Osteoblast (primary cell): ENCODE results near the gene MRPL52. TPM values are rescaled to one million over a fixed set of nuclear protein-coding genes. Genes with fewer than 3 reads are reported as not detected.

Experiments used
- DNase-seq: peaks from one replicate; pipeline ENCODE4 v3.0.0; 2011; ENCODE audit warnings: low spot score, mixed read lengths; ENCODE audit not compliant: insufficient read length; ENCODE audit errors: missing footprints
- H2AFZ ChIP-seq: 2 replicates; pipeline ENCODE4 v1.6.0; 2011; ENCODE audit warnings: mild to moderate bottlenecking, low read length
- H3K27ac ChIP-seq: 2 replicates; pipeline ENCODE4 v1.5.1; 2011; ENCODE audit warnings: mild to moderate bottlenecking, low read depth, low read length, moderate library complexity
- H3K27me3 ChIP-seq: 2 replicates; pipeline ENCODE4 v1.6.0; 2012; ENCODE audit warnings: mild to moderate bottlenecking, control low read depth, inconsistent platforms, low read length, moderate library complexity; ENCODE audit not compliant: insufficient read depth
- H3K36me3 ChIP-seq: 2 replicates; pipeline ENCODE4 v1.5.1; 2011; ENCODE audit warnings: mild to moderate bottlenecking, low read length, control low read depth, moderate library complexity; ENCODE audit not compliant: insufficient read depth
- H3K4me1 ChIP-seq: 2 replicates; pipeline ENCODE4 v1.5.1; 2011; ENCODE audit warnings: mild to moderate bottlenecking, low read length, control low read depth, moderate library complexity; ENCODE audit not compliant: insufficient read depth
- H3K4me2 ChIP-seq: 2 replicates; pipeline ENCODE4 v1.6.0; 2011; ENCODE audit warnings: mild to moderate bottlenecking, low read length; ENCODE audit not compliant: insufficient read depth
- H3K4me3 ChIP-seq: fragments of 200-600 bp; sonication (generic); 3 replicates; pipeline ENCODE4 v1.5.1; 2012; ENCODE audit warnings: mild to moderate bottlenecking, low read length, inconsistent platforms; ENCODE audit not compliant: insufficient read depth
- H3K79me2 ChIP-seq: 2 replicates; pipeline ENCODE4 v1.6.0; 2012; ENCODE audit warnings: mild to moderate bottlenecking, low read length, control low read depth, inconsistent platforms; ENCODE audit not compliant: insufficient read depth
- H3K9me3 ChIP-seq: 2 replicates; pipeline ENCODE4 v1.5.1; 2011; ENCODE audit warnings: low read depth, low read length, control low read depth
- H4K20me1 ChIP-seq: 2 replicates; pipeline ENCODE4 v1.6.0; 2012; ENCODE audit warnings: mild to moderate bottlenecking, low read length, control low read depth; ENCODE audit not compliant: insufficient read depth
- CTCF ChIP-seq: IDR thresholded peaks from 2 replicates; pipeline ENCODE4 v1.5.1; 2011; ENCODE audit warnings: mild to moderate bottlenecking, low read depth, low read length, moderate library complexity; ENCODE audit errors: extremely low read depth
- total RNA-seq: library from RNA; depleted of rRNA; stranded (reverse); fragments of >200 nt; gene quantifications from 2 replicates; pipeline ENCODE4 v1.2.3, GENCODE V29; 2012

Gene MRPL52
- total RNA-seq, 1 donor = 31.5 TPM

- DNase-seq = peak; percentile 69
Observed at GRCh38 chr14:22820731-22821130, 9.0 kb upstream of the MRPL52 start.

GRCh38 chr14:22821193-22822015, 8.3 kb upstream of the MRPL52 start:
- H3K4me3 ChIP-seq = no peak overlapping the region
- no peak for DNase-seq
- H3K27ac ChIP-seq = no peak overlapping the region
- H3K9me3 ChIP-seq = no peaks in the 10 kb centered on the region
- no peaks in the 10 kb centered on the region for H4K20me1 ChIP-seq
- H2AFZ ChIP-seq = no peak overlapping the region
- H3K4me1 ChIP-seq = peaks cover 38% of the 10 kb centered on the region
- TF ChIP-seq CTCF = no peak
- no peaks in the 10 kb centered on the region for H3K27me3 ChIP-seq
- no peak overlapping the region for H3K4me2 ChIP-seq
- no peaks in the 10 kb centered on the region for H3K36me3 ChIP-seq
- H3K79me2 ChIP-seq = no peaks in the 10 kb centered on the region

More at GRCh38 chr14:22820731-22821130, 9.0 kb upstream of the MRPL52 start:
- Histone ChIP-seq H3K4me1 (peaks cover 38% of the 10 kb centered on the region), H3K79me2 (no peaks in the 10 kb centered on the region), H3K36me3 (no peaks in the 10 kb centered on the region), H3K27ac (no peak overlapping the region), H2AFZ (no peak overlapping the region), H4K20me1 (no peaks in the 10 kb centered on the region), H3K27me3 (no peaks in the 10 kb centered on the region), H3K4me3 (no peak overlapping the region), H3K9me3 (no peaks in the 10 kb centered on the region), H3K4me2 (no peak overlapping the region)
- no peak for TF ChIP-seq CTCF

GRCh38 chr14:22822016-22822570, 7.6 kb upstream of the MRPL52 start:
- H3K4me3 ChIP-seq = peak overlapping the region; percentile 52
- H3K27ac ChIP-seq = peak overlapping the region; percentile 14

More at GRCh38 chr14:22822016-22822570, 7.6 kb upstream of the MRPL52 start:
- Histone ChIP-seq H3K9me3 (no peaks in the 10 kb centered on the region), H3K27me3 (no peaks in the 10 kb centered on the region), H3K4me1 (peaks cover 38% of the 10 kb centered on the region), H3K4me2 (peak overlapping the region; percentile 86), H3K79me2 (no peaks in the 10 kb centered on the region), H4K20me1 (no peaks in the 10 kb centered on the region), H3K36me3 (no peaks in the 10 kb centered on the region), H2AFZ (peak overlapping the region; percentile 77)
- no peak for TF ChIP-seq CTCF
- no peak for DNase-seq
